Heart left ventricle (tissue), 16 donors: ENCODE results near the gene HOXB13. TPM values are rescaled to one million over a fixed set of nuclear protein-coding genes. Genes with fewer than 3 reads are reported as not detected.

Source experiments
- ATAC-seq, 4 donors: fragments of 200-7000 bp; cut with Tn5 transposase; one replicate each; pipeline ENCODE4 v1.9.1; 2020 to 2022; ENCODE audit warnings: moderate library complexity in 4 of 4, mild to moderate bottlenecking in 3 of 4, moderate number of reproducible peaks in 1 of 4
- DNase-seq, 5 donors: peaks; one replicate each; pipeline ENCODE4 v3.0.0-alpha.2; 2020
- H3K27ac ChIP-seq, 12 donors: fragments of 200-600 bp; sonication (generic) in 4 of 12; one replicate each; pipeline versions ENCODE4 v1.5.0 to v1.8.0; 2016 to 2022; ENCODE audit warnings: mild to moderate bottlenecking in 2 of 12
- H3K27me3 ChIP-seq, 9 donors: fragments of 200-600 bp; sonication (generic) in 2 of 9; one replicate each; pipeline versions ENCODE4 v1.5.1 to v1.8.0; 2016 to 2022; ENCODE audit warnings: mild to moderate bottlenecking in 3 of 9
- H3K36me3 ChIP-seq, 9 donors: fragments of 200-600 bp; sonication (generic) in 2 of 9; one replicate each; pipeline versions ENCODE4 v1.5.0 to v1.8.0; 2018 to 2022; ENCODE audit warnings: mild to moderate bottlenecking in 2 of 9
- H3K4me1 ChIP-seq, 12 donors: fragments of 200-600 bp; sonication (generic) in 4 of 12; one replicate each; pipeline versions ENCODE4 v1.5.0 to v1.8.0; 2016 to 2022; ENCODE audit warnings: mild to moderate bottlenecking in 3 of 12
- H3K4me3 ChIP-seq, 12 donors: fragments of 200-600 bp; sonication (generic) in 4 of 12; one replicate each; pipeline versions ENCODE4 v1.5.0 to v1.8.0; 2017 to 2022; ENCODE audit warnings: mild to moderate bottlenecking in 9 of 12, moderate library complexity in 4 of 12
- H3K9me3 ChIP-seq, 12 donors: fragments of 200-600 bp; sonication (generic) in 4 of 12; one replicate each; pipeline versions ENCODE4 v1.5.0 to v1.8.0; 2016 to 2022; ENCODE audit warnings: mild to moderate bottlenecking in 1 of 12
- CTCF ChIP-seq, 12 donors: fragments of 200-600 bp; sonication (generic) in 4 of 12; IDR thresholded peaks; one replicate each; pipeline versions ENCODE4 v1.5.0 to v1.8.0; 2018 to 2022; ENCODE audit warnings: antibody characterized with exemption in 12 of 12, mild to moderate bottlenecking in 5 of 12
- POLR2A ChIP-seq, 2 donors: fragments of 450-650 bp; IDR thresholded peaks; one replicate each; pipeline ENCODE4 v1.6.1; 2017; ENCODE audit warnings: antibody characterized with exemption in 2 of 2, mild to moderate bottlenecking in 2 of 2, moderate library complexity in 2 of 2
- WGBS, 4 donors: extraction: QIAGEN DNeasy Blood & Tissue Kit in 2 of 4; methylation state at CpG; one replicate each; pipeline versions ENCODE4 v1.1.5 to v1.1.7; 2013 to 2018; 5-methylcytosine and 5-hydroxymethylcytosine counted together
- intact Hi-C, 10 donors: fragments of 100-400 bp; cut with DNase I; formaldehyde crosslinking; loops; one replicate each; pipeline versions ENCODE4 v1.11.1 to v1.14.2; 2022
- microRNA counts, 2 donors: library from miRNA; unstranded; fragments of <30 nt; microRNA quantifications; one replicate each; lab custom pipeline; 2016
- microRNA-seq, 4 donors: library from miRNA; unstranded; fragments of <30 nt; microRNA quantifications; one replicate each; pipeline versions ENCODE4 to v1.2.0, GENCODE V29; 2017 to 2020
- polyA plus RNA-seq, 2 donors: library from polyadenylated mRNA; stranded (reverse); fragments of 200-250 nt; gene quantifications; one replicate each; pipeline ENCODE4 v1.2.3, GENCODE V29; 2013
- total RNA-seq, 9 donors: library from RNA; depleted of rRNA in 2 of 9; stranded (reverse); fragments of >200 nt in 2 of 9; fragmentation: NEBNext Ultra II Directional in 3 of 9; extraction: Animal tissue kit (Norgen Biotek cat#: 25700) in 3 of 9; gene quantifications; one replicate each; pipeline versions ENCODE4 v1.1.0 to v1.2.4, GENCODE V29; 2016 to 2023
- donor health status: ischemic (EF 13 %, LVEDD 7.1; RV severe dilation, severe dysfunction).
- donor health status: healthy with polysubstance abuse.
- donor health status: DM: no; HTN: yes; CAD: no.
- donor health status: DM: no; HTN: no; CAD: no.
- donor health status: ischemic (EF 25% LVEDD 6.9; RV normal size, moderate dysfunction).
- donor health status: ischemic (EF 25% LVEDD 5.7; RV mildly dilated, moderate dysfunction).
- donor health status: healthy.
- donor health status: DM: yes; HTN: yes; CAD: no.
- donor health status: ischemic (EF 35%, LVEDD 5.7; RV mildly dilated, moderate dysfunction).
- donor health status: nonischemic (EF 11% LVEDD 7.7; RV severe dilation, severe dysfunction).
- donor health status: DM: yes; HTN: yes; CAD: no.
- donor health status: PGD.
- donor health status: ischemic (EF 29% LVEDD 5.4; RV normal size, mild dysfunction).
- donor health status: nonischemic (EF 23%, LVEDD 6.1; RV moderate dilation, normal function).

The HOXB13 gene
- total and polyA plus RNA-seq, 11 donors = not detected

GRCh38 chr17:48676963-48677558, 51.5 kb downstream of the HOXB13 start:
- 65 to 74% (median 71%) methylated on average over 6 of the region's 6 CpGs for WGBS, 4 donors
- no peak for TF ChIP-seq CTCF (IDR thresholded peaks at IDR 0.05)
- no peak for TF ChIP-seq POLR2A (IDR thresholded peaks at IDR 0.05)
- no peaks in the 10 kb centered on the region for H3K36me3 ChIP-seq
- peaks cover 9 to 85% (median 33%) of the 10 kb centered on the region in 9 donors for H3K27me3 ChIP-seq
- peaks cover 0 to 9% (median 0%) of the 10 kb centered on the region in 12 donors for H3K4me1 ChIP-seq
- no peak overlapping the region for H3K4me3 ChIP-seq
- no peaks in the 10 kb centered on the region for H3K9me3 ChIP-seq
- intact Hi-C loops = loop anchor here in 9 of 10 donors (2.0 to 10.0 kb wide), 6 partner anchors 115 to 358 kb away; no protein-coding TSS in a partner anchor
- DNase-seq (no peak), ATAC-seq (no peak)
- no peak overlapping the region for H3K27ac ChIP-seq

MicroRNAs encoded within 50 kb of the gene (microRNA counts, 767-probe panel; counts per million panel counts)
- 71.6 to 309 counts per million in 2 donors for microRNA hsa-miR-3185 (lab: Ali Mortazavi, UCI)

Small RNA genes within 50 kb of the gene (microRNA-seq; reads per million reads assigned to microRNA genes)
- 0 reads per million in 4 donors for gene MIR3185

Other genes with a start within 250 kb of the HOXB13 start
- gene HOXB1, start 197.7 kb downstream of the HOXB13 start, total RNA-seq = not detected
- gene HOXB1, start 197.7 kb downstream of the HOXB13 start, polyA plus RNA-seq = not detected
- gene HOXB2, start 183.6 kb downstream of the HOXB13 start, total RNA-seq = 1 to 10 TPM in 8 of 9 donors, under 1 TPM in 1; 0.81 to 6.9 (median 3.2) TPM
- gene HOXB2, start 183.6 kb downstream of the HOXB13 start, polyA plus RNA-seq = 1 to 10 TPM; 2.0 to 3.0 TPM
- gene HOXB4, start 150.4 kb downstream of the HOXB13 start, total RNA-seq = 1 to 10 TPM in 2 of 9 donors, under 1 TPM in 6, not detected in 1; 0.27 to 2.8 (median 0.66) TPM
- under 1 TPM; 0.29 to 0.30 TPM for gene HOXB4, start 150.4 kb downstream of the HOXB13 start, polyA plus RNA-seq
- gene HOXB3, start 138.5 kb downstream of the HOXB13 start, total RNA-seq = 1 to 10 TPM in 7 of 9 donors, under 1 TPM in 2; 0.11 to 5.5 (median 2.0) TPM
- 1 to 10 TPM in 1 of 2 donors, under 1 TPM in 1; 0.61 to 2.0 TPM for gene HOXB3, start 138.5 kb downstream of the HOXB13 start, polyA plus RNA-seq
- gene HOXB5, start 135.0 kb downstream of the HOXB13 start, total RNA-seq = 1 to 10 TPM in 1 of 9 donors, under 1 TPM in 2, not detected in 6; 0.17 to 1.0 (median 0.35) TPM
- under 1 TPM; 0.04 to 0.08 TPM for gene HOXB5, start 135.0 kb downstream of the HOXB13 start, polyA plus RNA-seq
- 1 to 10 TPM in 2 of 9 donors, under 1 TPM in 6, not detected in 1; 0.30 to 2.0 (median 0.62) TPM for gene HOXB6, start 123.8 kb downstream of the HOXB13 start, total RNA-seq
- gene HOXB6, start 123.8 kb downstream of the HOXB13 start, polyA plus RNA-seq = under 1 TPM; 0.38 to 0.57 TPM
- gene HOXB7, start 117.7 kb downstream of the HOXB13 start, total RNA-seq = under 1 TPM in 4 of 9 donors, not detected in 5; 0.25 to 0.88 (median 0.55) TPM
- under 1 TPM; 0.12 to 0.46 TPM for gene HOXB7, start 117.7 kb downstream of the HOXB13 start, polyA plus RNA-seq
- gene HOXB8, start 113.5 kb downstream of the HOXB13 start, total RNA-seq = not detected
- gene HOXB8, start 113.5 kb downstream of the HOXB13 start, polyA plus RNA-seq = not detected
- not detected for gene HOXB9, start 102.4 kb downstream of the HOXB13 start, total RNA-seq
- gene HOXB9, start 102.4 kb downstream of the HOXB13 start, polyA plus RNA-seq = not detected
- gene PRAC1, start 6.2 kb downstream of the HOXB13 start, total RNA-seq = not detected
- not detected for gene PRAC1, start 6.2 kb downstream of the HOXB13 start, polyA plus RNA-seq
- gene PRAC2, start 5.6 kb downstream of the HOXB13 start, total RNA-seq = not detected
- not detected for gene PRAC2, start 5.6 kb downstream of the HOXB13 start, polyA plus RNA-seq
- gene TTLL6, start 88.5 kb upstream of the HOXB13 start, total RNA-seq = under 1 TPM in 1 of 9 donors, not detected in 8; 0.55 TPM
- gene TTLL6, start 88.5 kb upstream of the HOXB13 start, polyA plus RNA-seq = under 1 TPM; 0.07 to 0.15 TPM
- 100 to 1,000 TPM; 174 to 322 (median 272) TPM for gene CALCOCO2, start 102.3 kb upstream of the HOXB13 start, total RNA-seq
- gene CALCOCO2, start 102.3 kb upstream of the HOXB13 start, polyA plus RNA-seq = 100 to 1,000 TPM; 102 to 122 TPM
- 1,000 to 10,000 TPM in 1 of 9 donors, 100 to 1,000 TPM in 8; 225 to 1,147 (median 370) TPM for gene ATP5MC1, start 164.0 kb upstream of the HOXB13 start, total RNA-seq
- 1,000 to 10,000 TPM in 1 of 2 donors, 100 to 1,000 TPM in 1; 638 to 1,709 TPM for gene ATP5MC1, start 164.0 kb upstream of the HOXB13 start, polyA plus RNA-seq
- gene UBE2Z, start 179.7 kb upstream of the HOXB13 start, total RNA-seq = 10 to 100 TPM; 31.1 to 59.0 (median 41.0) TPM
- 10 to 100 TPM; 19.3 to 56.8 TPM for gene UBE2Z, start 179.7 kb upstream of the HOXB13 start, polyA plus RNA-seq
- gene SNF8, start 216.1 kb upstream of the HOXB13 start, total RNA-seq = 100 to 1,000 TPM in 4 of 9 donors, 10 to 100 TPM in 5; 66.9 to 122 (median 96.1) TPM
- gene SNF8, start 216.1 kb upstream of the HOXB13 start, polyA plus RNA-seq = 100 to 1,000 TPM; 143 to 144 TPM
- gene GIP, start 239.8 kb upstream of the HOXB13 start, total RNA-seq = not detected
- gene GIP, start 239.8 kb upstream of the HOXB13 start, polyA plus RNA-seq = not detected